GM21381 (cell line): ENCODE data around the gene KRTAP10-7.
"Not testable (repeated sequence)": the region's sequence is repeated elsewhere in the genome, so short reads cannot be mapped to it uniquely, and the experiment has no call there.

ENCODE experiments used
- ATAC-seq: cut with Tn5 transposase; IDR thresholded peaks from one replicate; pipeline ENCODE4 v1.9.1; 2021; ENCODE audit warnings: mild to moderate bottlenecking, moderate library complexity; ENCODE audit not compliant: unreplicated experiment

The KRTAP10-7 gene

DNA sequence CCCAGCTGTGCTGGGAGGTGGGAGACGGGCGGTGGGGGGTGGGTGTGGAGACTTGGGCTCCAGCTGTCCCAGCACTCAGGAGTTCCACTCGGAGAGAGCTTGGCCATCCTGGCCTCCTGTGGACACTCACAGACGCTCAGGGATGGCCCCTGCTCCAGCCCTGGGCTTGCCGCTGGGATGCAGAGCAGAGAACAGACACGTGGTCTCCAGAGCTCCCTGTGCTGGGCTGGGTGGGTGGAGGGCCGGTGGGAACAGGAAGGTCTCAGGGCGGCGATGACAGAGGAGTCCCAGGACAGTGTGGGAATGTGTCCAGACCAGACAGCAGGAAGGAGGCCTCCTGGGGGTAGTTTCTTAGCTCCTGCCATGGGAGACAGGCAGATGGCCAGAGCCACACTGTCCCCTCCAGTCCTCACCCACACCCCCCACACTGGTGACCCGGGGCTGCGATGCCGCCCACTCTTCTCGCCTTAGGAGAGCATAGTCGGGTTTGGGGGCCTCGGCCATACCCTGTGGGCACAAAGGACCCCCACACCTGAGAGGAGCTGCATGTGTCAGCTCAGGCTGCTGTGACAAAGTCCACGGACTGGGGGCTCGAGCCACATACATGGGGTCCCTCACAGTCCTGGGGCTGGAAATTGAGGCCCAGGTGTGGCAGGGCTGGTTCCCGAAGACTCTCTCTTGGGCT lies 28.5 kb downstream of the KRTAP10-7 start:
- no peak for ATAC-seq

GRCh38 chr21:44630440-44630839 lies 30.0 kb downstream of the KRTAP10-7 start:
- ATAC-seq, result no peak

GRCh38 chr21:44632067-44632466 lies 31.7 kb downstream of the KRTAP10-7 start:
- ATAC-seq, result no peak

DNA sequence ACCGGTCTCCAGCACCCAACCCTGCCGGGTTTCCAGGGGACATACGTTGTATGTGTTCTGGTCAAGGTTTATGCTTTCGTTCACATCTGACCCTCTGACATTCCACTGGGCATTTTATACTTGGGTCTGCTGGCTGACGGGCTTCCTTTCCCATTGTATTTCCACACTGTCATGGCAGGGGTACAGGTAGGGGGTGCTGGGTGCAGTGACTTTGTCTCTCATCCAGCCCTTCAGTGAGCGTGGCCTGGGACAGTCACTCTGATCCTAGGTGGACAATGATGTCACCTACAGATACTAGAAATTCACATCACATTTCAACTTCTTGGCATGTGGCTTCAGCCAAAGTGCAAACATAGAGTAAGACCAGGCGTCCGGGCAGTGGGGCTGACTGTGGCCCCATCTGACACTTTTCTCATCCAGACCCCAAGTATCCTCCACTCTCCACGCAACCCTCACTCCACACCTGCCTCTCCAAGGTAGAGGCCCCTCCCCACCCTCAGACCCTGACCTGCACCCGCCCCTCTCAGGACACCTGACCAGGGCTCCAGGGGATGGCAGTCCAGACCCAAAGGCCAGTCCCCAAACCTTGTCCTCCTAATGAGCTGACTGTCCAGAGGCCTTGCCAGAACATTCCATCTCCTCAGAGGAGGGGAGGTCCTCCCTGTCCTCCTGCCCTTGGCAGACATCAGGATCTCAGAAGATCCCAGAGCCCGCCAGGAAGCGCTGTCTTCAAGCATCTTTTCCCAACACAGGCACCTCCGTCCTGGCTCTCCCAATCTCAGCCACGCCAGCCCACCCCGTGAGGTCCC lies 36.0 kb downstream of the KRTAP10-7 start:
- no peak for ATAC-seq

DNA sequence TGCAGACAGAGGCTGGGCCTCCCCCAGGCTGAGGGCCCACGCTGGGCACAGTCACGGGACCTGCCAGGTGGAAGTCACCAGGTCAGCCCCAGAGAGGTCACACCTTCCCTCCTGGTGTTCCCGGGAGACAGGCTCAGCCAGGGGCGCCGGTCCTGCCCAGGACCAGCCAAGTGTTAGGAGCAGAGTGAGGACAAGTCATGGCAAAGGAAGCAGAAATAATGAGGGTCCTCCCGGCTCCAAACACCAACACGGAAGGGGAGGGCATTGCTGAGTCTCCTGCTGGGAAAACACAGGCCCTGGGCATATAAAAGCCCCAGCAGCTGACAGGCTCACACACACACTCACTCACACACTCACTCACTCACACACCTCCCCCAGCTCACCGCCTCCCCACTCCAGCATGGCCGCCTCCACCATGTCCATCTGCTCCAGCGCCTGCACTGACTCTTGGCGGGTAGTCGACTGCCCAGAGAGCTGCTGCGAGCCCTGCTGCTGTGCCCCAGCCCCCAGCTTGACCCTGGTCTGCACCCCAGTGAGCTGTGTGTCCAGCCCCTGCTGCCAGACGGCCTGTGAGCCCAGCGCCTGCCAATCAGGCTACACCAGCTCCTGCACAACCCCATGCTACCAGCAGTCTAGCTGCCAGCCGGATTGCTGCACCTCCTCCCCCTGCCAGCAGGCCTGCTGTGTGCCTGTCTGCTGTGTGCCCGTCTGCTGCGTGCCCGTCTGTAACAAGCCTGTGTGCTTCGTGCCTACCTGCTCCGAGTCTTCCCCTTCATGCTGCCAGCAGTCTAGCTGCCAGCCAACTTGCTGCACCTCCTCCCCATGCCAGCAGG lies 36.8 kb downstream of the KRTAP10-7 start, which contains the start of gene KRTAP10-10:
KRTAP10-10 (plus strand) TSS at position 339 of the 833 bp plus-strand sequence; CDS start at position 401, 62 bp downstream.
- no peak for ATAC-seq

DNA sequence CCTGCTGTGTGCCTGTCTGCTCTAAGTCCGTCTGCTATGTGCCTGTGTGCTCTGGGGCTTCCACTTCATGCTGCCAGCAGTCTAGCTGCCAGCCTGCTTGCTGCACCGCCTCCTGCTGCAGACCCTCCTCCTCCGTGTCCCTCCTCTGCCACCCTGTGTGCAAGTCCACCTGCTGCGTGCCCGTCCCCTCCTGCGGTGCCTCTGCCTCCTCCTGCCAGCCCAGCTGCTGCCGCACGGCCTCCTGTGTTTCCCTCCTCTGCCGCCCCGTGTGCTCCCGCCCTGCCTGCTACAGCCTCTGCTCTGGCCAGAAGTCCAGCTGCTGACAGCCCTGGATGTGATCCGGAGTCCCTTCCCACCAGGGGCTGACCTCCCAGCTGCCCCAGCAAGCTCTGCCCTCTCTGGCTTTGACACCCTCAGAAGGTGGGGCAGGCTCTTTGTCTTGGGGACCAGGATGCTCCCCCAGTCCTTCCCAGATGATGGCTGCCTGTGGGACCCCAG lies 37.5 kb downstream of the KRTAP10-7 start:
- not testable (repeated sequence) for ATAC-seq

- ATAC-seq, result not testable (repeated sequence)
Observed at GRCh38 chr21:44638506-44639330, 38.3 kb downstream of the KRTAP10-7 start.

DNA sequence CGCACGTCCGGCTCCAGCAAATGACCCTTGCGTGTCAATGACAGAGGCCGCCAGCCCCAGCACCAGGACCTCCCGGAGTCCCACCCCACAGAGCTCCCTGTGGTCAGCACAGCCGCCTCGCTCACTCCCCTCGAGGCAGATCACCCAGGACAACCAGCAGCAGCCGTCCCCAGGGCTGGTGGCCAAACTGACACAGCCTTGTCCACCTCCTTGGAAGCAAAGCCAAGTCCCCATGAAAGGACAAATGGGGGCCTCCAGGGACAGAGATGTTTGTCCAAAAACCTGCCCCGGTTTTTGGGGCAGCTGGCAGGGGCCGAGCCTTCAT lies 38.9 kb downstream of the KRTAP10-7 start:
- no peak for ATAC-seq

DNA sequence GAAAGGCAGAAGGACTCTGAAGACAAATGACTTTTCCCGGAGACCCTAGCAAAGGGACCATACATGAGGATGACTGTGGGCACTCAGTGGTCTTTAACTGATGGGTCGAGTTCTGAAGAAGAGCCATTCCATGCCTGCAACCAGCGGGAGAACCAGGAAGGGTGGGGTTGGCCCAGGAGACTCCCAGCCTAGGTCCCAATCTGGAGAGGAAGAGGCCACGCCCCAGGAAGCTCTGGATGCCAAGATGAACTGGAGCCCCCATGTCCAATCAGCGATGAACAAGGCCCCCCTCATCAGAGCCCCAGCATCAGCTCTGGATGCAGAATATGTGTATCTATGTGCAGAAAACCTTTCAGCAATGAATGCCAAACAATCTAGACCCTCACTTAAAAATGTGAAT lies 40.4 kb downstream of the KRTAP10-7 start:
- no peak for ATAC-seq

DNA sequence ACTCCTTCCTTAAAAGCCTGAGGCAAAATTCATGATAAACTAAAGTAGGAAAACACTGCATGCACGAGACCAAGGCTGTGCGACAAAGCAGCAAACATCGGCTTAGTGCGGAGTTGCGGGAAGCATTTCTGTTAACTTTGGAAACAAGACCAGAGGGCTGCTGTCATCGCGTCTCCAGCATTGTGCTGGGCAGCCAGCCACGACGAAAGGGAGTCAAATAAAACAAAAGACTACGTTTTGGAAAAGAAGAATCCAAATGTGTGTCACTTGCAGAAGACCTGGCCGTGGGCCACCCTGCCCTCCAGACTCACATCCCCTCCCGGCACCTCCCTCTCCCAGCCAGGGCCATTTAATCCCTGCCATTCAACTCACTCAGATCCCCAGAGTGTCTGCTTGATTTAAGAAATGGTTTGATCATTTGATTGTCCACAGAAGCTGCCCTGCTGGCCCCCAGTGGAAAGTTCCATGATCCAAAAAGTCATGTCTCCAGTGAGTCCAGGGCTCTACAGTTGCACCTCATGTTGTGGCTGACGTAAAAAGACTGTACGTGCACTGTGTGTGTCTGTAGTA lies 43.4 kb downstream of the KRTAP10-7 start:
- ATAC-seq, result no peak

DNA sequence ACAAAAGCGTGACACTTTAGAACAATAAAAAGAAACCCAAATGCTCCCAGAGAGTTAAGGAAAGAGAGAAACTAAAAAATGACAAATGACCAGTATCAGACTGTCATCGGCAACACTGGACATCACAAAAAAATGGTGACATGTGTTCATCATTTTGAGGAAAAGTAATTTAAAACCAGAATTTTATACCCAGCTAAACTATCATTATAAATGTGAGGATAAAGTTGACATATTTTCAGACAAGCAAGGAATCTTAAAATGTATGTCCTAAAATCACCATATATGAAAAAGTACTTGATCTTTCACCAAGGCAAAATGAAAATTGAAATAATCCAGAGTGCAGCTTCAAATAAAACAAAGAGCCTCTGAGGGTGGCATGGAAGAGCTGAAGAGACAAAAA lies 44.5 kb downstream of the KRTAP10-7 start:
- no peak for ATAC-seq

- not testable (repeated sequence) for ATAC-seq
Observed at GRCh38 chr21:44646366-44647221, 46.2 kb downstream of the KRTAP10-7 start, which contains the start of gene KRTAP10-11. Gene KRTAP10-11 (plus strand): TSS chr21:44646414. CDS start chr21:44646459, 45 bp downstream.

DNA sequence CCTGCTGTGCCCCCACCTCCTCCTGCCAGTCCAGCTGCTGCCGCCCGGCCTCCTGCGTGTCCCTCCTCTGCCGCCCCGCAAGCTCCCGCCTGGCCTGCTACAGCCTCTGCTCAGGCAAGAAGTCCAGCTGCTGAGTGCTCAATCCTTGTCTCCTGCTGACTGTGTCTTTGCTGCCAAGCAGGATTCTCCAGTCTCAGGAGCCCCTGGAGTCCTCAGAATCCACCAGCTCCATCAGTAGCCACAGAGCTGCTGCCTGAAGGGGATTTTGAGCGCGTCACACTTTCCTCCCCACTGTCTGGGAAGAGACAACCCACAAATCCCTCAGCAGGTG lies 46.8 kb downstream of the KRTAP10-7 start:
- ATAC-seq, result no peak

- no peak for ATAC-seq
Observed at GRCh38 chr21:44648557-44649311, 48.3 kb downstream of the KRTAP10-7 start.

- ATAC-seq, result no peak
Observed at GRCh38 chr21:44649521-44650100, 49.2 kb downstream of the KRTAP10-7 start.

DNA sequence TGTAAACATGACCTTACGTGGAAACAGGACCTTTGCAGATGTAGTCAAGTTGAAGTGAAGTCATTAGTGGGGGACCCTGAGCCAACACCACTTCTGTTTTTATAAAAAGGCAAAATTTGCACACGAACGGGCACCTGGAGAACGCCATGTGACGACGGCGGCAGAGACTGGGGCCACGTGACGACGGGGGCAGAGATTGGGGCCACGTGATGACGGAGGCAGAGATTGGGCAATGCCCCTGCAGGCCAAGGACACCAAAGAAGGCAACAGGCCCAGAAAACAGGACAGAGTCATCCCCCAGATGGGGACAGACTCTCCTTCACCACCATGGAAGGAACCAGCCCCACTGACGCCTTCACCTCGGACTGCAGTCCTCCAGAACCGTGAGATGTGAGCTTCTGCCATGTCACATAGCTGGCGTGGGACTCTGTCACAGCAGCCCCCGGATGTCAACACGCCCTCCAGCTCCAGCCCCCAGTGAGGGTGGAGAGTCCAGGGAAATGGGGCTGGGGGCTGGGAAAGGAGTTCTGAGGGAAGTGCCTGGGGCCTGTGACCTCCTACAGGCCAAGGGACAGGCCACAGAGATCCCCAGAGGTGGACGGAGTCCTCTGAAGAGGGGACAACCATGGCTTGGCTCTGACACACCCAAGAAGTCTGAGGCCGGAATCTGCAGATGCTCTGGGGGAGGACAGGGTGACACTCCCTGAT lies 50.0 kb downstream of the KRTAP10-7 start:
- no peak for ATAC-seq

DNA sequence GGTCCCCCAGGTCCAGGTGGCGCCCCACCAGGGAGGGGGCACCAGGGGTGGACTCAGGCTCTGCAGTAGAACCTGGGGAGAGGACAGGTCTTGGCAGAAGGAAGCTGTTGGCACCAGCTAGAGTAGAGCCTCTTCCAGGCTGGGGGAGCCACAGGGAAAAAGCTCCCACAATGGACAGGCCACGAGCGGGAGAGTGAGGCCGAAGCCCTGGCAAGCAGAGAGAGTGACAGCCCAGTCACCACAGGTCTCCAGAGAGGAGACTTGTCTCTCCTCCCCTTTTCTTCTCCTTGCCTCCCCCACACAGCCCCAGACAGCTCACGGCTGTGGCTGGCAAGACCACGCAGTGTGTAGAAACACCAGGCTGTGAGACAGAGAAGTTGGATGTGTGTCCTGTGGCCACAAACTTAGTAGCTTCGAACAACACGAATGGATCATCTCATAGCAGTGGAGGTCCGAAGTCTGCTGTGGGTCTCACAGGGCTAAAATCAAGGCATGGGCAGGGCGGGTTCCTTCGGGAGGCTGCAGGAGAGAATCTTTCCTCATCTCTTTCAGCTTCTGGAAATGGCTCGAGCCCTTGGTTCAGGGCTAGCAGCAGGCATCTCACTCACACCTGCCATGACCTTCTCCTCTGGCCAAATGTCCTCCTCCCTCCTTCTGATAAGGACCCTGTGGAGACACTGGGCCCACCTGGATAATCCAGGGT lies 50.7 kb downstream of the KRTAP10-7 start:
- no peak for ATAC-seq
